Thoracic aorta (tissue), 2 donors: ENCODE results near the gene COL15A1. TPM values are rescaled to one million over a fixed set of nuclear protein-coding genes. Genes with fewer than 3 reads are reported as not detected.

ENCODE experiments used
- ATAC-seq: fragments of 150-250 bp; one replicate; pipeline ENCODE4 v1.8.0; 2017; ENCODE audit warnings: low read depth; ENCODE audit not compliant: insufficient number of reproducible peaks, low FRiP score
- DNase-seq: peaks from one replicate; pipeline ENCODE4 v3.0.0-alpha.2; 2020; ENCODE audit warnings: low spot score
- H3K27ac ChIP-seq, 2 donors: fragments of 200-600 bp; sonication (generic); 1 replicate in 1 of 2; 2 replicates in 1 of 2; pipeline ENCODE4 v1.5.1; 2016; ENCODE audit warnings: mild to moderate bottlenecking in 2 of 2, moderate library complexity in 2 of 2
- H3K27me3 ChIP-seq: fragments of 200-600 bp; sonication (generic); replicated peaks from 2 replicates; pipeline ENCODE4 v1.6.0; 2016; ENCODE audit warnings: mild to moderate bottlenecking; ENCODE audit not compliant: insufficient read depth
- H3K36me3 ChIP-seq: fragments of 200-600 bp; sonication (generic); one replicate; pipeline ENCODE4 v1.5.1; 2016
- H3K4me1 ChIP-seq, 2 donors: fragments of 200-600 bp; sonication (generic); 1 replicate in 1 of 2; 2 replicates in 1 of 2; pipeline versions ENCODE4 v1.5.1 to v1.6.0; 2016; ENCODE audit warnings: low read depth in 2 of 2, mild to moderate bottlenecking in 1 of 2; ENCODE audit not compliant: control insufficient read depth in 1 of 2
- H3K4me3 ChIP-seq: fragments of 200-600 bp; sonication (generic); 2 replicates; pipeline ENCODE4 v1.5.1; 2016; ENCODE audit warnings: mild to moderate bottlenecking
- H3K9me3 ChIP-seq: fragments of 200-600 bp; sonication (generic); 2 replicates; pipeline ENCODE4 v1.5.1; 2016
- total RNA-seq, 2 donors: library from RNA; depleted of rRNA; stranded (reverse); fragments of >200 nt; gene quantifications; one replicate each; pipeline versions ENCODE4 v1.1.0 to v1.2.3, GENCODE V29; 2016
- TF ChIP-seq, protein P1 (sequence below): fragments of 200-600 bp; sonication (generic); IDR thresholded peaks from one replicate; pipeline ENCODE4 v1.5.1; 2019; ENCODE audit warnings: antibody characterized with exemption

COL15A1 gene
- total RNA-seq = 10 to 100 TPM; 23.3 to 70.4 TPM

DNA sequence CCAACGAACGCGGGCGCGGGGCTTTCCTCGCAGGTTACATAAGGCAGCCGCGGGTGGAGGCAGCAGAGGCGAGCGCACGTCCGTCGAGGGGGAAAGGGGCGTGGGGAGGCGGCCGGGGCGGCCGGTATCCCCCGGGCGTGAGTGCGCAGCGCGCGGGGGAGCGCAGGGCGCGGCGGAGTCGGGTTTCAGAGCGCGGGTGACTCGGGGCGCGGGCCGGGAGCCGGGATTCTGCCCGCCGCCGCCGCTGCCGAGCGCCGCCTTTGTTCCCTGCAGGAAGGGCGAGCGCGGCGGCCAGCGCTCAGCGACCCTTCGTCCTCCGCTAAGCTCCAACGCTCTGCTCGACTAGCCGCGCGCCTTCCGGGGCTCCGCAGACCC, at the start of gene COL15A1:
Gene COL15A1, plus strand, starts transcription at position 226 of the 375 bp plus-strand sequence. CDS start 155 bp downstream, outside the sequence.
- TF ChIP-seq, protein P1, sequence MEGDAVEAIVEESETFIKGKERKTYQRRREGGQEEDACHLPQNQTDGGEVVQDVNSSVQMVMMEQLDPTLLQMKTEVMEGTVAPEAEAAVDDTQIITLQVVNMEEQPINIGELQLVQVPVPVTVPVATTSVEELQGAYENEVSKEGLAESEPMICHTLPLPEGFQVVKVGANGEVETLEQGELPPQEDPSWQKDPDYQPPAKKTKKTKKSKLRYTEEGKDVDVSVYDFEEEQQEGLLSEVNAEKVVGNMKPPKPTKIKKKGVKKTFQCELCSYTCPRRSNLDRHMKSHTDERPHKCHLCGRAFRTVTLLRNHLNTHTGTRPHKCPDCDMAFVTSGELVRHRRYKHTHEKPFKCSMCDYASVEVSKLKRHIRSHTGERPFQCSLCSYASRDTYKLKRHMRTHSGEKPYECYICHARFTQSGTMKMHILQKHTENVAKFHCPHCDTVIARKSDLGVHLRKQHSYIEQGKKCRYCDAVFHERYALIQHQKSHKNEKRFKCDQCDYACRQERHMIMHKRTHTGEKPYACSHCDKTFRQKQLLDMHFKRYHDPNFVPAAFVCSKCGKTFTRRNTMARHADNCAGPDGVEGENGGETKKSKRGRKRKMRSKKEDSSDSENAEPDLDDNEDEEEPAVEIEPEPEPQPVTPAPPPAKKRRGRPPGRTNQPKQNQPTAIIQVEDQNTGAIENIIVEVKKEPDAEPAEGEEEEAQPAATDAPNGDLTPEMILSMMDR = no peak
- ATAC-seq (no peak), DNase-seq (no peak)
- Histone ChIP-seq H3K4me1 (peaks cover 0 to 23% of the 10 kb centered on the region in 2 donors), H3K36me3 (no peaks in the 10 kb centered on the region), H3K27ac (peak within 1 kb of the TSS; percentile 29 to 58), H3K27me3 (no peaks in the 10 kb centered on the region), H3K9me3 (no peaks in the 10 kb centered on the region), H3K4me3 (peak within 1 kb of the TSS; percentile 72)

DNA sequence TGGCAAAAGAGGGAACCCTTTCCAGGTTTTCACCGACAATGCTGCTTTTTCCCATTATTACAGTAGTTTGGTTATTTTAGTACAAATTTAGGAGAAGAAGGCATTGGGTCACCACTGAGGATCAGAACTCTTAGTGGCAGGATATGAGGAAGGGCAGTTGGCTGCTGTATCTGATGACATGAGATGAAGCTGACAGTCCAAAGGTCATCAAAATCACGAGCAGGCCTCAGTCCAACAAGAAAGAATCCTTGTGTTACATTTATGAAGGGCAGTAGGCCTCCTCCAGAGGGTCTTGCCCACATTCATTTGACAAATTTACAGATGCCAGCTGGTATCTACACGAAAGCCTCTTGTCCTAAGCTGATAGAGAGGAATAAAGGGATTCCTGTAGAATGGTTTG, 49.5 kb upstream of the COL15A1 start:
- DNase-seq = no peak
- no peak for ATAC-seq
- Histone ChIP-seq H3K36me3 (no peaks in the 10 kb centered on the region), H3K27me3 (no peaks in the 10 kb centered on the region), H3K9me3 (peaks cover 3% of the 10 kb centered on the region), H3K4me1 (peaks cover 0 to 8% of the 10 kb centered on the region in 2 donors), H3K4me3 (no peak overlapping the region), H3K27ac (no peak overlapping the region)
- TF ChIP-seq, protein P1 = no peak

DNA sequence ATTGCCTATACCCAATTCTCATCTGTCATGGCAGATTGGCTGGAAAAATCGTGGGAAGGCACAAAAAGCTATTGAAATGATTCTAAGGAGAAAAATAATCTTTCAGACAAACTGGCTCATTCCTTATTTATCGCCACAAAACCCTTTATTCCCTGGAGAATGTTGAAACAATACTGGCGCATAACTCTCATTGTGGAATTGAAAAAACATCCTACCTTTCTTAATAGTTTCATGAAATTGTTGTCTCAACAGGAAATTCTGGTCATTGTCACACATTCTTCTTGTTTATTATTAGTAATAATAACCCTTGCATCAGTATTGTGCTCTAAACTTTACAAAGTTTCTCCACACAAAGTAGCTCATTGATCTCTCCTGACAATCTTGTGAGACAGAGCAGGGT, 48.9 kb upstream of the COL15A1 start:
- Histone ChIP-seq H3K4me3 (no peak overlapping the region), H3K9me3 (peaks cover 3% of the 10 kb centered on the region), H3K36me3 (no peaks in the 10 kb centered on the region), H3K27me3 (no peaks in the 10 kb centered on the region), H3K27ac (no peak overlapping the region), H3K4me1 (peaks cover 0 to 8% of the 10 kb centered on the region in 2 donors)
- TF ChIP-seq, protein P1 = no peak
- DNase-seq (no peak), ATAC-seq (no peak)

DNA sequence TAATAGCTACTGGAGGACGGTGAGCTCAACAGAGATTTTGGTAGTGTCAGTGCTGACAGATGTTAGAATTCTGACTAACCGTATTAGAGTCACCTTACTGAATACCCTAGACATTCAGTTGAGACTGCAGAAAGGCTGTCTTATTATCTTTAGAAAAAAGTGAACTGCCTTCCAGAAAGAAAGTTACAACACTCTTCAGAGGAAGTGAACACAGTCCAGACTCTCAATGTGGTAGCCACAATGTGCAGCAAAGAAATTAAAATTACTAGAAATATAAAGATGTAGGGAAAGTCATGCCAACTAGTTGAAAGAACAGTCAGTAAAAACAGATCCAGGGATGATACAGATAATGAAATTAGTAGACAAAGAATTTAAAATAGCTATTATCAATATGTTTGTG, 47.1 kb upstream of the COL15A1 start:
- Histone ChIP-seq H3K36me3 (no peaks in the 10 kb centered on the region), H3K27ac (no peak overlapping the region), H3K4me3 (no peak overlapping the region), H3K9me3 (peaks cover 3% of the 10 kb centered on the region), H3K4me1 (no peaks in the 10 kb centered on the region), H3K27me3 (no peaks in the 10 kb centered on the region)
- no peak for ATAC-seq
- TF ChIP-seq, protein P1 = no peak
- DNase-seq = no peak

DNA sequence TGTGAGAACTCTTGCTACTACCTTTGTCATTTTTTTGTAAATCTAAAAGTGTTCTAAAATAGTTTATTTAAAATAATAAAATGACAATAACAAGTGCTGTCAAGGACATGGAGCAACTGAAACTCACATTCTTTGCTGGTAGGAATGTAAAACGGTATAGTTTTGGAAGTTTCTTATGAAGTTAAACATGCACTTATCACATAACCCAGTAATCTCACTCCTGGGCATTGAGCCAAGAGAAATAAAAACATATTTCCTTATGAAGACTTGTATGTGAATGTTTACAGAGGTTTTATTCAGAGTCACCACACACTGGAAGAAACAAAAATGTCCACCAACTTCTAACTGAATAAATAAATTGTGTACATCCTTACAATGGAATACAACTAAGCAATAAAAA, 46.0 kb upstream of the COL15A1 start:
- H3K4me1 ChIP-seq = no peaks in the 10 kb centered on the region
- no peaks in the 10 kb centered on the region for H3K27me3 ChIP-seq
- DNase-seq (no peak), ATAC-seq (no peak)
- H3K27ac ChIP-seq = no peak overlapping the region
- peaks cover 3% of the 10 kb centered on the region for H3K9me3 ChIP-seq
- TF ChIP-seq, protein P1 = no peak
- no peaks in the 10 kb centered on the region for H3K36me3 ChIP-seq
- H3K4me3 ChIP-seq = no peak overlapping the region
